CD4-positive, alpha-beta T cell treated with Interleukin-17A for 4 hours (primary cell): Measurements from ENCODE around the gene ZNF514.
A peak's percentile ranks its signal among the peaks of the same experiment; 100 is the strongest.
"Not testable (repeated sequence)": the region's sequence is repeated elsewhere in the genome, so short reads cannot be mapped to it uniquely, and the experiment has no call there.

Experiments used
- DNase-seq: peaks from one replicate; pipeline ENCODE4 v3.0.0-alpha.2; 2020; ENCODE audit warnings: mixed read lengths

ZNF514 gene

GRCh38 chr2:95121407-95122196 lies 38.0 kb downstream of the ZNF514 start, which contains the start of gene MRPS5:
Gene MRPS5 (minus strand): TSS chr2:95121808. CDS start chr2:95121791, 17 bp downstream.
- peak; percentile 92 for DNase-seq

DNA sequence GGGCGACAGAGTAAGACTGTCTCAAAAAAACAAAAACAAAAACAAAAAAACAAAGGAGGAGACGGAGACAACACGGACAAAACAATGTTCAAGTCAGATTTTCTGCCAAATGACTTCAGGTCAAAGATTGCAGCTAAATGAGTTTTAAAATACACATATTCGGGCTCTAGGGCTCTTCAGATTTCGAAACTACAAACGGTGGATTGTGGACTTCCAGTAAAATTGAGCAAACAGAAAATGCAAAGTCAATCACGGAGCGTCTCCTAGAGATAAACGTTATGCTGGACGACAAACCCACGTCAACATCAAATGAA lies 38.6 kb downstream of the ZNF514 start:
- no peak for DNase-seq

DNA sequence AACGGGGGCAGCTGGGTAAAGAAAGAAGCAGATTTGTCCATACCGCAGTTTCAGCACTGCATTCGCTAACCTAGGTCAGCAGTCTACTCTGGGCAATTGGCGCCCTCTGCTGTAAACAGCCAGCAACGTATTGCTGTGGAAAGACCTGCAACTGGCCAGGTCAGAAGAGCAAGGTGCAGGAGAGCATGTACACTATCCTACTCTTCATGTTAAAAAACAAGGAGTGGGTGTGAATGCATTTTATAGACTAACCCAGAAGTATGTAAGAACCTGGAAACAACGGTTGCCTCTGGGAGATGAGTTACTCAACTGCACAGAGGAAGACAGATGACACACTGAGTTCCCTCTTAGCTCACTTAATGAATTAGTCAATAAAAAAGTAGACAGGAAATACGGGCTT lies 44.2 kb downstream of the ZNF514 start:
- DNase-seq, result peak; percentile 82

- DNase-seq, result no peak
These were observed 46.2 kb downstream of the ZNF514 start for GRCh38 chr2:95113464-95113863.

DNA sequence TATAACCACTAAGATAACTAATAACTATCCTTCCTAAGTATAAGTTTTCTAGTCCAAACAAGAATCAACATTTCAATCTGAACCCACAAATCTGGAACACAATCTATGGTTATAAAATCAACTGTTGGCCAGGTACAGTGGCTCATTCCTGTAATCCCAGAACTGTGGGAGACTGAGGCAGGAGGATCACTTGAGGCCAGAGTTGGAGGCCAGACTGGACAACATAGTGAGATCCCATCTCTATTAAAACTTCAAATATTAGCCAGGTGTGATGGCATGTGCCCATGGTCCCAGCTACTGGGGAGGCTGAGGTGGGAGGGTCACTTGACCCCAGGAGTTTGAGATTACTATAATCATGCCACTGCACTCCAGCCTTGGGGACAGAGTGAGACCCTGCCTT lies 49.3 kb downstream of the ZNF514 start:
- no peak for DNase-seq

GRCh38 chr2:95109260-95109659 lies 50.4 kb downstream of the ZNF514 start:
- no peak for DNase-seq

DNA sequence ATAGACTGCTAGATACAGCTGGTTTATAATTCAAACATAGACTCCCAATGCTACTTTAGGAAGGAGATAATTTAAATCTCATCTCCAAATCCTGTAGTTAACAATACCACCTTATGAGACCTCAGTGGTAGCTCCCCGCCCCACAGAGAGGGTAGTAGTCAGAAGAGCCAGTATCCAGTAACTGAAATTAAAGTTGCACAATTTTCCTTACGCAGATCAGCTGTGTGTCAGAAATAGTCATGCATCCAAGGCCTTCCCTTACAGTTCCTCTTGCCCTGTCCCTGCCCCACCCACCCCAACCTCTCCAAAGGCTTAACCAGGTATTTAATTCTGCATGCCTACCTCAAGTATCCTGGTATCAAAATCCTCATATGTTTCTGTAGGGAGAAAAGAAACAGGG lies 53.6 kb downstream of the ZNF514 start:
- no peak for DNase-seq

DNA sequence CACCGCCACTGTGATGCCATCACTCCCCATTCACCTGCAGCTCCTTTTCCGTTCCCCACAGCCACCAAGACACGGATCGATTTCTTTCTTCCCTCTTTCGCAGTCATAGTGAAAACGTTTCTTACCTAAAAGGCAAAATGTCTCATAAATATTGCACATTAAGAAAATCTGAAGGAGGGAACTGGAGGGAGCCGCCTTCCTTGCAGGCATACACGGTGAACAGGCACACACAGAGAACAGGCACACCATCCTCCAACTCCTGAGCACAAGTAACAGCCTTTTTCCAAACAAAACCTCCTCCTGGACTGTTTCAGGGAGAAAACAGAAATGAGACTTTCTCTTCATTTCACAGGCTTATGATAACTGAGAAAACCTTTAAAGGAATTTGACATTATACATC lies 55.0 kb downstream of the ZNF514 start:
- DNase-seq, result no peak

GRCh38 chr2:95099910-95100309 lies 59.7 kb downstream of the ZNF514 start:
- DNase-seq, result no peak

- DNase-seq, result not testable (repeated sequence)
These were observed 61.4 kb downstream of the ZNF514 start for GRCh38 chr2:95098273-95098672.
